ENCODE data around the gene EHBP1.

Gene EHBP1

GRCh38 chr2:62895632-62896009, 190.1 kb downstream of the EHBP1 start:
- no peak for DNase-seq

- no peak for DNase-seq
Observed at GRCh38 chr2:62897187-62897827, 191.8 kb downstream of the EHBP1 start.

DNA sequence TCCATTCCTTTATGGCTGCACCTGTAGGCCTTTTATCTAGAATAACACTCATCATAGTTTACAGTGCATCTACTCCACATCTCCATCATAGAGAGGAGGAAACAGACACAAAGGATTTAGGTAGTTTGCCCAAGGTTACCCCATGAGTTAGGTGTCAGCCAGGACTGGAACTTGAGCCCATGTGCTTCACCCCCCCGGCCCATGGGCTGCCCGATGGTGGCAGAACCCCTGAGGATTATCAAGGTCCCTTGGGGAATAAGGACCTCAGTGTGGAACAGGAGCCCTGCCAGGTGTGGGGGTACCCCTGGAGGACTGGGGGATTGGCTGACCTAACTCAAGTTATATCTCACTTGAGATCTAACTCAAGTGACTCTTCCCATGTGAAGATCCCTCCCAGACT, 198.8 kb downstream of the EHBP1 start:
- no peak for DNase-seq

- DNase-seq: no peak
Observed at GRCh38 chr2:62908145-62908544, 202.6 kb downstream of the EHBP1 start.

GRCh38 chr2:62913311-62913710, 207.8 kb downstream of the EHBP1 start:
- no peak for DNase-seq

GRCh38 chr2:62919041-62919440, 213.5 kb downstream of the EHBP1 start:
- DNase-seq: no peak

GRCh38 chr2:62920070-62920469, 214.6 kb downstream of the EHBP1 start:
- peak; percentile 30 for DNase-seq

- no peak for DNase-seq
Observed at GRCh38 chr2:62923242-62923641, 217.7 kb downstream of the EHBP1 start.

- no peak for DNase-seq
Observed at GRCh38 chr2:62923881-62924280, 218.4 kb downstream of the EHBP1 start.

DNA sequence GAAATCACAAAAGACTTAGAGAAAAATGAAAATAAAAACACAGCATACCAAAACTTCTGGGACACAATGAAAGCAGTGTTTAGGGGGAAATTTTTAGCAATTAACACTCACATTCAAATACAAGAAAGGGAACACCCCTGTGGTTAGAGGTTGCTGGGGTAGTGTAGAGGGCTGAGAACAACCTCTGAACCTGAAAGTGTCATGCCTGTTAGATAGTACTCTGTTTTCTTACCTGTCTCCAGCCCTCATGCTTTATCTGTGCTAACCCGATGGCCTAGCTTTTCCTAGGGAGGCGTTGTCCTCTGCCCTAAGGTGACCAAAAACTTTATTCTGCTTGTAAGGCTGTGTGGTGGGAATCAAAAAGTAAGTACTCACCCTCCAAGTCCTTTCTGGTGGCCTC, 222.5 kb downstream of the EHBP1 start:
- no peak for DNase-seq

GRCh38 chr2:62931536-62931935, 226.0 kb downstream of the EHBP1 start:
- no peak for DNase-seq

GRCh38 chr2:62933398-62933917, 227.9 kb downstream of the EHBP1 start:
- DNase-seq: no peak

DNA sequence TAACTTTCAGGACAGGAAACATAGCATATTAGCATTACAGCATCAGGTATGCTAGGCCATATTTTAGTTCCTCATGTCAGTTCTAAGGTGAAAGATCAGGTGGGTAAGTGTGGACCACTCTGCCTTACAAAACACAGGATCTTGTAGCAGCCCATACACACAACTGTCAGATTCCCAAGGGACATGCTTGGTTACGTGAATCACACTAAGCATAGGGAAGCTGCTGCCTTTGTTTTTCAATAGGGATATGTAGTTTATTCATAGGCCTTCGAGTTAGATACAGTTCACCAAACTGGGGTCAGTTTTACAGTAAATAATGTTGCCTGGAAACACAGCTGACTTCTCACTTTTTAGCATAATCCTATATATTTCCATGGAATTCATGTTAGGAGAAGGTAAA, 229.0 kb downstream of the EHBP1 start:
- DNase-seq: peak; percentile 41

- peak; percentile 63 for DNase-seq
Observed at GRCh38 chr2:62938126-62938525, 232.6 kb downstream of the EHBP1 start.

- peak; percentile 89 for DNase-seq
Observed at GRCh38 chr2:62939735-62940491, 234.4 kb downstream of the EHBP1 start.

GRCh38 chr2:62940697-62941096, 235.2 kb downstream of the EHBP1 start:
- DNase-seq: no peak

- DNase-seq: no peak
Observed at GRCh38 chr2:62941413-62941812, 235.9 kb downstream of the EHBP1 start.

- no peak for DNase-seq
Observed at GRCh38 chr2:62944362-62944761, 238.8 kb downstream of the EHBP1 start.

DNA sequence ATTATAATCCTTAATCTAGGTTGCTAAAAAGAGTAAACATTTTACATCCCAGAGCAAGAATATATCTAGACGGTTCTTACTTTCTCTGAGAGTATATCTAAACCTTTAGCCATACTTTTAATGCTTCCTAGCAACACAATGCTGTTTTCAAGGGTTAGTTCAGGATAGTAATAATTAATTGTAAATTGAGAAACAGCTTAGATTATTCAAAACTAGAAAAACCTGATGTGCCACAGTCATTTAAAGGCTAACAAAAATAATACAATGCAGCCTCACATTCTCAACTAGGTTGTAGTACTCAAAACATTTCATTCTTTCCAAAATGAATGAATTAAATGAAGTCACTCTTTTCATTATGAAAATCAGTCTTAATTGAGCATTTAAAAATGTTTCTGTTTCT, 241.9 kb downstream of the EHBP1 start:
- no peak for DNase-seq

- peak; percentile 1 for DNase-seq
Observed at GRCh38 chr2:62956651-62957050, 251.1 kb downstream of the EHBP1 start.

- DNase-seq: no peak
Observed at GRCh38 chr2:62958206-62958605, 252.7 kb downstream of the EHBP1 start.

DNA sequence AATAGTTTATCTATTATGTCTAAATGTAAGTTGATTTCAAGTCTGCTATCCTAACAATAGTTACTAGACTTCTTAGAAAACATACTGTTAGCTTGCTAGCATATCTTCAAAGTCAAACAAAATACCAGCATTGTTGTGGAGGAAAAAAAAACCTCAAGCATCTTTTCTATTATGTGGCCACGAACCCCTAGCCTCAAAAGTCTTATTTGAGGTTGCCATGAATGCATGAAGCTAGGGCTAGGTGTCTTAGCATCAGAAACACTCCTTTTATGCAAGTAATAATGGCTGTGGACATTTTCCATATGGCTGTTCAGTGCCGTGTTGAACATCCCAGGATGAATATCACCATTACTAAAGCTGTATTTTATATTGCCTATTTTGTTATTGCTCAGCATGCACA, 258.5 kb downstream of the EHBP1 start:
- no peak for DNase-seq

- DNase-seq: no peak
Observed at GRCh38 chr2:62964671-62965070, 259.2 kb downstream of the EHBP1 start.

- DNase-seq: no peak
Observed at GRCh38 chr2:62966991-62967390, 261.5 kb downstream of the EHBP1 start.

DNA sequence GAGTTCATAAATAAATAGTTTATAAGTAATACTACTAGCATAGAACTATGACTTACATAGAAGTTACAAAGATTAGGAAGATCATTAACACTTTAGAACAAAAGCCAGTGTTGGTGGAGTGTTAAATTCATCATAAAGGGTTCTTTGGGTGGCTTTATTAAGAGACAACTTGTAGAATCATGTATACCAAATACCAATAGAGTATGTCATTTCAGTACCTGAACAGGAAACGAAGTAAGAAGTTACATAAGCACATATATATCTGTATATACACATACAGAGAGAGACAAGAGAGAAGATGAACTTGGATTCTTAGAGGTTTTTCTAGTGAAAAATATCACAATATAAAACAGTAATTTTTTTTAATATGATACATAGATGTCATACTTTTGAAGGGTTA, 262.7 kb downstream of the EHBP1 start:
- DNase-seq: no peak
